ENCODE results near the gene MLX.
"Not testable (repeated sequence)": the region's sequence is repeated elsewhere in the genome, so short reads cannot be mapped to it uniquely, and the experiment has no call there.

The MLX gene

GRCh38 chr17:42555122-42555622, 11.7 kb upstream of the MLX start:
- no peak for DNase-seq (ENCODE audit: low read depth)

- DNase-seq (ENCODE audit: low read depth): not testable (repeated sequence)
These were observed 10.8 kb upstream of the MLX start for GRCh38 chr17:42555961-42556617.

DNA sequence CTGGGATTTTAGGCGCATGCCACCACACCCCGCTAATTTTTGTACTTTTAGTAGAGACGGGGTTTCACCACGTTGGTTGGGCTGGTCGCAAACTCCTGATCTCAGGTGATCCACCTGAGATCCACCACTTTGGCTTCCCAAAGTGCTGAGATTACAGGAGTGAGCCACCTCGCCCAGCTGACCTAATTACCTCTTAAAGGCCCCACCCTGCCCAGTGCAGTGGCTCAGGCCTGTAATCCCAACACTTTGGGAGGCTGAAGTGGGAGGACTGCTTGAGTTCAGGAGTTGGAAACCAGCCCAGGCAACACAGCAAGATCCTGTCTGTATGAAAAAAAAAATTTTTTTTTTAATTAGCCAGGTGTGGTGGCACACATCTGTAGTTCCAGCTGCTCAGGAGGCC, 7.8 kb upstream of the MLX start:
- DNase-seq (ENCODE audit: low read depth): no peak

DNA sequence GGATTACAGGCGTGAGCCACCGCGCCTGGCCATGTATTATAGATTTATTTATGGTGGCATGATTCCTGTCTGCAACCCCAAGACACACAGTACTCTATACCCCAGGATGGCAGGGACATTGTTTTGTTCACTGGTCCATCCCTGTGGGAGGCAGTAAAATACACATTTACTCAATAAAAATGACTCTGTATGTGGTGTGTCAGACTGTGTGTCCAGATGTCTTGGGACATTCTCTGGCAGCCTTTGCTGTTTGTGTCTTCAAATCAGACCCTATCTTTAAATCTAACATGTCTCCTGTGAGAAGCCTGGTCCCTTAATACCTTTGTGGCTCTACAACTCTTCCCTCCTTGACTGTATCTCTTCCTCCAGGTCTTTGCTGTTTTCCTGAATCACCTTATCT, 6.7 kb upstream of the MLX start:
- no peak for DNase-seq (ENCODE audit: low read depth)

DNA sequence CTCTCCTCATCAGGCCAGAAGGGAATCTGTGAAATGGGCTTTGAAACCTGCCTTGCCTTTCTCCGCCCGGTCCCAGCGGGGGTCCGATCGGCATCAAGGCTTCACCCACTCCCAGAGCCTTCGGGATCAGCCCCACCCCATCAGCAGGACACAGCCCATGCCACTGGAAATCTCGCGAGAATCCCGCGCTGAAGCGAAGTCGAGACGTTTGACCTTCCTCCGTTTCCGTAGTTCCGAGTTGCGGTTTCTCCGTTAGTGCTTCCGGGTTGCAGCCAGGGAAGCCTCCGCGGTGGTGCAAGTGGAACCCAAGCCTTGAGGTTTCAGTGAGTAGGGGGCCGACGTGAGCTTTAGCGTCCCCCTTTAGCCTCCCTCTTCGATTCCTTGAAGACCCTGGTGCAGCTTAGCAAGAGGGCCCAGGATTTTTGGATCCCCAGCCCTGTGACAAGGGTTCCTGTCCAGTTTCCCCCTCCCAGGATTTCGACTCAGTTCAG, 5.0 kb upstream of the MLX start, which contains the start of gene COASY:
TSS of gene COASY (plus strand) at position 252 of the 491 bp plus-strand sequence. CDS start 475 bp downstream, outside the sequence.
- peak; percentile 94 for DNase-seq (ENCODE audit: low read depth)

DNA sequence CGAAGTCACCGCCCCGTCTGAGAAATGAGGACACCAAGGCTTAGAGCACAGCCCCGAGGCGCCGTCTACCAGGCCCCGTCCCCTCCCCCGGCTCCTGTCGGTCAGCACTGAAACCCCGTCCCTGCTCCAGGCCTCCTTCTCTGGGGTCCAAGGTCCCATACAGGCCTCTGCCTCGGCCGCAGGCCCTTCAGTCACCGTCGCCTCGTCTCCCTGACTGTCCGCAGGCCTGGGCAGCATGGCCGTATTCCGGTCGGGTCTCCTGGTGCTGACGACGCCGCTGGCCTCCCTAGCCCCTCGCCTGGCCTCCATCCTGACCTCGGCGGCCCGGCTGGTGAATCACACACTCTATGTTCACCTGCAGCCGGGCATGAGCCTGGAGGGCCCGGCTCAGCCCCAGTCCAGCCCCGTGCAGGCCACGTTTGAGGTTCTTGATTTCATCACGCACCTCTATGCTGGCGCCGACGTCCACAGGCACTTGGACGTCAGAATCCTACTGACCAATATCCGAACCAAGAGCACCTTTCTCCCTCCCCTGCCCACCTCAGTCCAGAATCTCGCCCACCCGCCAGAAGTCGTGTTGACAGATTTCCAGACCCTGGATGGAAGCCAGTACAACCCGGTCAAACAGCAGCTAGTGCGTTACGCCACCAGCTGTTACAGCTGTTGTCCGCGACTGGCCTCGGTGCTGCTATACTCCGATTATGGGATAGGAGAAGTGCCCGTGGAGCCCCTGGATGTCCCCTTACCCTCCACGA, 4.3 kb upstream of the MLX start:
- DNase-seq (ENCODE audit: low read depth): no peak

- no peak for DNase-seq (ENCODE audit: low read depth)
These were observed 3.8 kb upstream of the MLX start for GRCh38 chr17:42563143-42563509.

GRCh38 chr17:42563543-42563942, 3.4 kb upstream of the MLX start:
- DNase-seq (ENCODE audit: low read depth): no peak

DNA sequence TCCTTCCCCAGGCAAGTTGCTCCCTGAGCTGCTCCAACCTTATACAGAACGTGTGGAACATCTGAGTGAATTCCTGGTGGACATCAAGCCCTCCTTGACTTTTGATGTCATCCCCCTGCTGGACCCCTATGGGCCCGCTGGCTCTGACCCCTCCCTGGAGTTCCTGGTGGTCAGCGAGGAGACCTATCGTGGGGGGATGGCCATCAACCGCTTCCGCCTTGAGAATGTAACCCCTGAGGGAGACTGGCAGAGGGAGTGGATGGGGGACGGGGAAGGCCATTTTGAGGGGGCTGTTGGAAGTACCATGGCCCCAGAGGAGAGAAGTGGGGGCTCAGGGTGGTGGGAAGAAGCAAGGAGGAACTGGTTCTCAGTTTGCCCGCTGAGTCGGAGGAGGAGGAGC, 3.0 kb upstream of the MLX start:
- no peak for DNase-seq (ENCODE audit: low read depth)

DNA sequence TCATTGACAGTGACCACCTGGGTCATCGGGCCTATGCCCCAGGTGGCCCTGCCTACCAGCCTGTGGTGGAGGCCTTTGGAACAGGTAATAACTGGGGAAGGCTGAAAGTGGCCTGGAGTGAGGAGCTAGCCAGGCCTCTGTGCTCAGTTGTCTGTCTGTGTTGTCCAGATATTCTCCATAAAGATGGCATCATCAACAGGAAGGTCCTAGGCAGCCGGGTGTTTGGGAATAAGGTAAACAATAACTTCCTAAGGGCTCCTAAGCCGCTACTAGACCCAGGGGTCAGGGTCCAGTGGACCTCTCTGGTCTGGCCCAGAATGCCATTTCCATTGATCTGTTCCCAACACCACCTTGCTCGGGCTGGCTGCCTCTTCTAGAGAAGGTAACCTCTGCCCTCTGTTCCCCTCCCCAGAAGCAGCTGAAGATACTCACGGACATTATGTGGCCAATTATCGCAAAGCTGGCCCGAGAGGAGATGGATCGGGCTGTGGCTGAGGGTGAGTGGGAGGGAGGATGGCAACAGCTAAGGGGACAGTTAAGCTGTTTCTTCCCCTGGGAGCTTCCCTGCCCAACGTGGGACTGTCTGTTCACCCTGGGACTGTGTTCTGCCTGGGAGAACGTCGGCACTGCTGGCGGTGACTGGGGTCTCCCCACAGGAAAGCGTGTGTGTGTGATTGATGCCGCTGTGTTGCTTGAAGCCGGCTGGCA, 1.9 kb upstream of the MLX start:
- DNase-seq (ENCODE audit: low read depth): no peak

GRCh38 chr17:42565523-42566214, 1.2 kb upstream of the MLX start:
- DNase-seq (ENCODE audit: low read depth): no peak

DNA sequence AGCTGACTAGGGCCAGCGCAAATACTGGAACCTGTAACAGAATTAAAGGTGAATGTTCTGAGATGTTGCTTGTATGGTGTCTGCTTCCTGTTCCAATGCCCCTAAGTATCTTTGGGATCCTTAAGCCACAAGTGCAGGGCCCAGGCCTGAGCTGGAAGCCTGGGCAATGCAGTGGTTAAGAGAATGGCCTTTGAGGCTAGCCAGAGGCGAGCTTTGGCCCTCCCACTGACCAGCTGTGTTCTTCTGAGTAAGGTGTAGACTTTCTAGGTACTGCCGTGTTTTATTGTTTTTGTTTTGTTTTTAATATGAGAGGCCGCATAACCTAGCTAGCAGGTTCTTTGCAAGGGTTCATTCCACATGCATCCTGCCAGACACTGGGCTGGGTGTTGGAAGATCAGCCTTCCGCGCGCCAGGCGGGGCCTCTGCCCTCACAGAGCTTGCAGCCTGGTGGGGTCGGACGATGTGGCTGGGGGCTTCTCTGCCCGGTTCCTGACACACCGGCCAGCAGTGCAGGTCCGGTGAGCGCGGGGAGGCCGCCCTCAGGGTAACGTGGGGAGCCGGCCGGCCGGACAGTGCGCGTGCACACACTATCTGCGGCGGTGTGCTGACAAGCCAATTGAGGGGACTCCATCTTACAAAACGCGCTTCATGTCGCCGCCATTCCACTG, 551 bp upstream of the MLX start:
- DNase-seq (ENCODE audit: low read depth): no peak

DNA sequence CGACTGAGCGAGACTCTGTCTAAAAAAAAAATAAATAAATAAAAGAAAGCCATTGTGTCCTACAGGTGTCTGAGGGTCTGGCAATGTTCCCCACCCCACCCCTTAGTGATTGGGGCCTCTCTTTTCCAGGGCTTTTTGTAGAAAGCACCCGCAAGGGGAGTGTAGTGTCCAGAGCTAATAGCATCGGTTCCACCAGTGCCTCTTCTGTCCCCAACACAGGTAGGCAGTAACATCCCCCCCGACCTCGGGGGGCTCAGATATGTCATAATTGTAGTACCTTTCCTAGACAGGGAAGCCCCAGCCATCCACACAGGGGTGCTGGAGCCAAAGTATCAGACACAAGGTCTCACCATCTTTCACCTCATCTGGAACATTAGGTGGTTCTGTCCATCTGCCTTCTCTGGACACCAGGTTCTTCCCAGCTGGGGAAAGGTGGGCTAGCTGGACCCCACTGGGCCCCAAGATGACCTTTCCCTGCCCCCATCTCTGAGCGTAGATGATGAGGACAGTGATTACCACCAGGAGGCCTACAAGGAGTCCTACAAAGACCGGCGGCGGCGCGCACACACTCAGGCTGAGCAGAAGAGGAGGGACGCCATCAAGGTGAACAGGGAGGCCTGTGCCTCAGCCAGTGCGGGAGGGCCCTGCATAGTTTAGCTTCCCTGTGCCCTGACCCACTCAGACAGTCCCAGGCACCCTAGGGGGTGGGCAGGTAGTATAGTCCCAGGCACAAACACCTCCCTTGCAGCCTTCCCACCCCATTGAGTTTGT, 1.6 kb downstream of the MLX start:
- DNase-seq (ENCODE audit: low read depth): no peak

DNA sequence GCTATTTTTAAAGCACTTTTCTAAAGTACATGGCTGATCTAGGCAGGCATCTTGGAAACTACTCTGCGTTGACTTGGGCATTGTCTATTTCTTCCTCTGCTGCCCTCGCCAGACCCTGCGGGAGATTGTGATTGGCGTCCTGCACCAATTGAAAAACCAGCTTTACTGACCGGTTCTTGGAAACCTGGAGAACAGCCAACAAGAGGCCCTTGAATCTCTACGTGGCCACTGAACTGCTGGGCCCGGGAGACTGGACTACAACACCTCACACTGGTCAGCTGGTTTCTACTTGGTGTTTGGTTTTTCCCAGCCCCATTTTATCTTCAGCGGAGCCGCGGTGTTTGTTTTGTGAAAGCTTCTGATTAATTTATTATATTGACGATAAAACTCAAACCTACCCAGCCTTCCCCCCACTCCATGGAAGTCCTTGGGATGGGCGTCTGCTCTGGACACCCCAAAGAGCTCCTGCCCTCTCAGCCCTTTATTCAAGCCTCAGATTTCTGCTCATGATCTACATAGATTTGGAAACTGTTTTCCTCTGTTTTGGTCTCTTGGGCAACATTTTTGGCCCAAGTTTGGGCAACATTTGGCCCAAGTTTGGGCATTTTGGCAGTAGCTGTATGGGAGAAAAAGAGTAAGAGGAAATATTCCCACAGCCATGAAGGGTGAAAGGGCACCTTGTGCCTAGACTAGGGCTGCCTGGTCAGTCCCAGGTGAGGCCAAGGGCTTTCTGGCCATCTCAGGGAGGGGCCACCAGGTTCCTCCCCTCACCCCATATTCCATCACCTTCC, 4.7 kb downstream of the MLX start:
- DNase-seq (ENCODE audit: low read depth): no peak

- no peak for DNase-seq (ENCODE audit: low read depth)
These were observed 6.2 kb downstream of the MLX start for GRCh38 chr17:42573095-42573494.

DNA sequence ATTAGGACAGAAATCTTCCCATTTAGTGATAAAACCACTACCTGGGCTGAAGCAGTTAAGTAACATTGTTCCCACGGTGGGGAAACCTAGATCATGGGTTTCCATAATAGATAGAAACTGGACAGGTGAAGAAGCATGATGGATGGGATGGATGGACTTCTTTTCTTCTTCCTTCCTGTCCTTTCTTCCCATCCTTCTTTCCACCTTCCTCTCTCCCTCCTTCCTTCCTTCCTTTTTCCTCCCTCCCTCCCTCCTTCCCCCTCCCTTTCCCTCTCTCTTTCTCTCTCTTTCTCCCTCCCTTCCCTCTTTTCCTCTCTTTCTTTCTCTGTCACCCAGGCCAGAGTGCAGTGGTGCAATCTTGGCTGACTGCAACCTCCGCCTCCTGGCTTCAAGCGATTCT, 7.6 kb downstream of the MLX start:
- DNase-seq (ENCODE audit: low read depth): no peak

- no peak for DNase-seq (ENCODE audit: low read depth)
These were observed 10.2 kb downstream of the MLX start for GRCh38 chr17:42577140-42577531.

- peak; percentile 83 for DNase-seq (ENCODE audit: low read depth)
These were observed 10.8 kb downstream of the MLX start, which contains the start of gene PSMC3IP for GRCh38 chr17:42577532-42578281. TSS of gene PSMC3IP (minus strand) at chr17:42577729. CDS start at chr17:42577686, 43 bp downstream.

DNA sequence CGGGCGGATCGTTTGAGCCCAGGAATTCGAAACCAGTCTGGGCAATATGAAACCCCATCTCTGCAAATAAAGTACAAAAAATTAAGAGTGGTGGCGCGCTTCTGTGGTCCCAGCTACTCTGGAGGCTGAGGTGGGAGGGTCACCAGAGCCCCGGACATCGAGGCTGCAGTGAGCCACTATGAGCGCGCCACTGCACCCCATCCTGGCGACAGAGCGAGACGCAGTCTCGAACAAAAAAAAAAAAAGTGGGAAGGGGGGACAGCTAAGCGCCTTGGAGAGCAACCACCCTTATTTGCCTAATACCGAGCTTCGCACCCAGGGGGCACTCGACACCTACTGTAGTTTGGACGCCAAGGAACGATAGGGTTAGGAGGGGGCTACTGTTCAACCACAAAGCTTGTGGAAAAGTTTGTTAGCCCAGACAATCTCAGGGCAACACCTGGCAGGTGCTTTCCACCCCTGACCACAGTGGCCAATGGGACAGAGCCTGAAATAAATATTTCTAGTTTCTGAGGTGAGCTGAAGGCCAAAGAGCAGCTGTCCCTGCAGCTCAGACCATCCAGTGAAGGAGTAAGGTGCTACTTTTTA, 11.5 kb downstream of the MLX start:
- peak; percentile 86 for DNase-seq (ENCODE audit: low read depth)
